ENCODE data around the gene KDM6B.

KDM6B gene

GRCh38 chr17:7820231-7820630 is 13.8 kb upstream of the KDM6B start:
- DNase-seq (ENCODE audit: low spot score) = no peak

DNA sequence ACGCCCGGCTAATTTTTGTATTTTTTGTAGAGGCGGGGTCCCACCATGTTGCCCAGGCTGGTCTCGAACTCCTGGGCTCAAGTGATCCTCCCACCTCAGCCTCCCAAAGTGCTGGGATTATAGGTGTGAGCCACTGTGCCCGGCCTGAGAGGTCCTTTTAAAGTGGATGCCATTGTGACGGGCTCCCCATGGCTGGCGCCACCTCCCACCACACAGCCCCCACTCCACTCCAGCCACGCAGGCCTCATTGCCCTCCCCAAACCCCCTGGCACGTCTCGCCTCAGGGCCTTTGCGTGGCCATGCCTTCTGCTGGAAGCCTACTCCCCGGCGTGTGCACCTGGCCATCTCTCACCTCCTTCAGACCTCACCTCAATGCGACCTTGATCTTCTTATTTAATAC is 11.9 kb upstream of the KDM6B start:
- DNase-seq (ENCODE audit: low spot score) = no peak

DNA sequence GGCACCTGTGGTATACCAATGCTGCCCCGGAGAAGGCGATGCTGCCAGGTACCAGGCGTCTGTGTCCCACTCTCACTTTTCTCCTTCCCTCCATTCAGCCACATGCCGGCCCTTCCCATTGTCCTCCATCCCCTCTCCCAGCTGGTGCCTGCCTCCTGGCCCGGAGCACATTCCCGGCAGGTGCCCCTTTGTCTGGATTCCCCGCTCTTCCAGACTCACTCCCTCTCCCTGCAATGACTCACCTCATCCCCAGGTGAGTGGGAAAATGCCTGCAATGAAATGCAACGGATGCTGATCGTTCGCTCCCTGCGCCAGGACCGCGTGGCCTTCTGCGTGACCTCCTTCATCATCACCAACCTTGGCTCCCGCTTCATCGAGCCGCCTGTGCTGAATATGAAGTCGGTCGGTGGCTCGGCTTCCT is 10.4 kb upstream of the KDM6B start:
- DNase-seq (ENCODE audit: low spot score) = no peak

DNA sequence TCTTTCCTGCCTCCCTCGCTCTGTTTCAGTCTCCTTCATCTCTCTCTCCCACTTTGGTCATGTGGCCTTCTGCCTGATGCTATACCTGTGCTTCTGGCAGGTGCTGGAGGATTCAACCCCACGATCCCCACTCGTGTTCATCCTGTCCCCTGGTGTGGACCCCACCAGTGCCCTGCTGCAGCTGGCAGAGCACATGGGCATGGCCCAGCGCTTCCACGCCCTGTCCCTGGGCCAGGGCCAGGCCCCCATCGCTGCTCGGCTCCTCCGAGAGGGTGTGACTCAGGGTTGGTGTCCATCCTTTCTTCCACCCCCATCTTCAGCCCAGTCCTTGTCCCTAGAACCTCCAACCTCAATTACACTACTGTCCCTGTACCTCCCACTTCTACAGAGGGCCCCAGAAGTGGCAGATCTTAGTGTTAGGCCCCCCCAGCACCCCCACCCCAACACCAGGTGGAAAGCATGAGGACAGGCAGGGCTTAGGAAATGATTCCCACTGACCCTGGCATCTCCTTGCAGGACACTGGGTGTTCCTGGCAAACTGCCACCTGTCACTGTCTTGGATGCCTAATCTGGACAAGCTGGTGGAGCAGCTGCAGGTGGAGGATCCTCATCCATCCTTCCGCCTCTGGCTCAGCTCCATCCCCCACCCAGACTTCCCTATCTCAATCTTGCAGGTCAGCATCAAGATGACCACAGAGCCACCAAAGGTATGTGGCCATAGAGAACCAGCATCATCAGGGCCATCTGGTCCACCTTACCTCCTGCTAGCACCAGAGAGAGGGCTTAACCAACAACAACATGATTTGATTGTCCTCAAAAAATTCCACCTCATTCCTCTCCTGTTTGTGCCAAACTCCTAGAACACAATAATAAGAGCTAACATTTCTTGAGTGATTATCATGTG is 9.7 kb upstream of the KDM6B start:
- DNase-seq (ENCODE audit: low spot score) = no peak

- no peak for DNase-seq (ENCODE audit: low spot score)
Observed at GRCh38 chr17:7825206-7825990, 8.6 kb upstream of the KDM6B start.

DNA sequence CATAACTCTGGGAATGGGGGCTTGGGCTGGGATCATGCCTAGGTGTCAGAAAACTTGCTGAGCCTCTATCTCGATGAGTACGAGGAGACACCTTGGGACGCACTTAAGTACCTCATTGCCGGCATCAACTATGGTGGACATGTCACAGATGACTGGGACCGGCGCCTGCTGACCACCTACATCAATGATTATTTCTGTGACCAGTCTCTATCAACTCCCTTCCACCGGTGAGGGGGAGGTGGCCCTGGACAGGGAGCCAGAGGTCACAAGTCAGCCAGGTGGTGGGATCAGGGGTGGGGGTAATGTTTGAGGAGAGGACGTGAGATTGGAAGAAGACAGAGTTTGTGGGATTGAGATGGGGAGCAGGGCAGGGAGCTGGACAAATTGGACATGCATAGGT is 3.4 kb upstream of the KDM6B start:
- no peak for DNase-seq (ENCODE audit: low spot score)

DNA sequence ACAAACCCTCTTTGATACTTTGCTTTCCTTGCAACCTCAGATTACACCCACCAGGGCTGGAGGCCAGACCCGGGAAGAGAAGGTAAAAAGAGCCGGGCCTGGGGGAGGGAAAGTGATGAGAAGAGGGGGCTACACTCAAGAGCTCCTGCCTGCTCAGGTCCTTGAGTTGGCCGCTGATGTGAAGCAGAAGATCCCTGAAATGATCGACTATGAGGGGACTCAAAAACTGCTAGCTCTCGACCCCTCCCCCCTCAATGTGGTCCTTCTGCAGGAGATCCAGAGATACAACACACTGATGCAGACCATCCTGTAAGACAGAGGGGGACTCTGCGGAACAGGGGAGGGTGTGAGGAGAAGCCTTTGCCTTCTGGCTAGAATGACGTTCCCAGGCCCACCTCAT is 2.8 kb upstream of the KDM6B start:
- no peak for DNase-seq (ENCODE audit: low spot score)

DNA sequence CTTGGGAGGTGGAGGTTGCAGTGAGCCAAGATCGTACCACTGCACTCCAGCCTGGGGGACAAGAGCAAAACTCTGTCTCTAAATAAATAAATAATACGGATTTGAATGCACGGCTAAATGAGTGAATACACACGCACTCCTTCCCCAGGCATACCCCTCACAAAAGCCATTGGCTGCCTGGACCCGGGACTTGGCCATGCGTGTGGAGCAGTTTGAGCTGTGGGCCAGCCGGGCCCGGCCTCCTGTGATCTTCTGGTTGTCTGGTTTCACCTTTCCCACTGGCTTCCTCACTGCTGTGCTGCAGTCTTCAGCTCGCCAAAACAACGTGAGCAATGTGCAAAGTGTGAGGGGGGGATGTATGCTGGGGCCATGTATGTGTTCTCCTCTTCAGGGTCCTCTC is 1.6 kb upstream of the KDM6B start:
- DNase-seq (ENCODE audit: low spot score) = no peak

DNA sequence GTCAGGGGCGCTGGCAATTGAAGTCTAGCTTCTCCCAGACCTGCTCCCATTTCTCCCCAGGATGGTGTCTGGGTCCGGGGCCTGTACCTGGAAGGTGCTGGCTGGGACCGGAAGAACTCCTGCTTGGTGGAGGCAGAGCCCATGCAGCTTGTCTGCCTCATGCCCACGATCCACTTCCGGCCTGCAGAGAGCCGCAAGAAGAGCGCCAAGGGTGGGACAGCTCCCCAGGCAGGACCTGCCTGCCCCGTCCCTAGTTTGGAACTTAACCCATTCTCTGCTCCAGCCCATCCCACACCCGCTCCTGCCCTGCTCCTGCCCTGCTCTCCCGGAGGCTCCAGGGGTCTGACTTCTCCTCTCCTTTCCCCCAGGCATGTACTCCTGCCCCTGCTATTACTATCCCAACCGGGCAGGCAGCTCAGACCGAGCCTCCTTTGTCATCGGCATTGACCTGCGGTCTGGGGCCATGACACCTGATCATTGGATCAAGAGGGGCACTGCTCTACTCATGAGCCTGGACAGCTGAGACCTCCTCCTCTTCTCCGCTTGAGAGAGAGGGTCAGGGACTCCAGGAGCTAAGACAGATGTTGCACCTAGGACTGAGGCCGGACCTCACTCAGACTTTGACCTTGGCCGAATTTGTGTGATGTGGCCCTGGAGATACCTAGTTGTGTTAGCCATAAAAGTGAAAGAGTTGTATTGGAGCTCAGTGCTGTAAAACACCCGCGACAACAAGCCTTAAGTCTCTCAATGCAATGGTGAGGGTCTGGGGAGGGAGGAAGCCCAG is 814 bp upstream of the KDM6B start:
- no peak for DNase-seq (ENCODE audit: low spot score)

DNA sequence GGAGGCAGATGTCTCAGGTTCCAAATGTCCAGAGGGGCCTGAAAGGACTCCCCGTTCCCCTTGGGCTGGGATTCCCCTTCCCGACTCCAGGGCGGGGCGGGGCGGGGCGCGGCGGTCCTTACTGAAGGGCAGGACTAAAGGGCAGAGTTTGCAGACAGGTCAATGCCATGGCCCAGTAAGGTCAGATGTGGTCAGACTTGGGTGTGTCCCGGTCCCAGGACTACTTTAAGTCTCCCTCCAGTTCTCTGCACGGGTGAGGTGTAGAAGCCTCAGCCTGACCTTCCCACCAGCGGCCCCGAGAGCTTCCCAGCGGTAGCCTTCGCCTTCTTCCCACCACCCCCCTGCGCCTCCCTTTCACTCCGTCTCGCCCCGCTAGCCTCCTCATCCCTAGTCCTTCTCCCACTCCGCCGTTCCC is 532 bp downstream of the KDM6B start:
- no peak for DNase-seq (ENCODE audit: low spot score)

DNA sequence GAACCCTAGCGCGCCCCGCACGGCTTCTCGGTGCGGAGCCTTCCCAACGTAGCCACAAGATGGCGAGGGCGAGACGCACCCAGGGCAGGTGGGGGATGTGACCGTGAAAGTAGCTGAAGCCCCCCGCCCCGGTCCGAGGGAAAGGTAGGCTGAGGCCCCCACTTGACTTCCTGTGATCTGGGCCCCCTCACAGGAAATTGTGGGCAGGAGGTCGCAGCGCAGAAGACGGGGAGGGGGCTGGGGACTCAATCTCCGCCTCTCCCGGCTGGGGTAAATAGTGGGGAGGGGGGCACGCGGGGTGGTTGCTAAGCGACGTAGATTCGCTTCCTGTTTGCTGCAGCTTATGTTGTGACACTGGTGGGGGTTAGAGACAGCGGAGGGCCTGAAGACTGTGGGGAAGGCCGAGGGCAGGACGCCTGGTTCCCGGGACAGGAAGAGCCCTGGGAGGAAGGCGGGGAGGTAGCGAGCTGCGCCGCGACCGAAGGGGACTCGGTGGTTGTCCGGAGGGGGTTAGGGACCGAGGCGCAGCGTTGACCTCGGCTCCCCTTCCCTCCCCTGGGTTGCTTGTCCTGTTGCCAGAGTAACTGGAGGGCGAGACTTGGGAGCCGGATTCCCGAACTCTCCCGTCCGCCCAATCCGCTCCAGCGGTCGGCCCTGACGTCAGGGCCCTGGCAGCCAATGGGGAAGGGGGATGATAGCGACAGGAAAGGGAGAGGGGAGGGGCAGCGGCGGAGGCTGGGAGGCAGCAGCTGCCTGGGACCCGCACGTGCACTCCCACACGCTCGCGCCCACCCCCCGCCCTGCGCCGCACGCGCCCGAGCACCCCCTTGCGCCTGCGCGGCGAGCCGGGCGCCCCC is 1.2 kb downstream of the KDM6B start:
- peak; percentile 94 for DNase-seq (ENCODE audit: low spot score)

GRCh38 chr17:7835814-7836595 is 2.0 kb downstream of the KDM6B start:
- no peak for DNase-seq (ENCODE audit: low spot score)

DNA sequence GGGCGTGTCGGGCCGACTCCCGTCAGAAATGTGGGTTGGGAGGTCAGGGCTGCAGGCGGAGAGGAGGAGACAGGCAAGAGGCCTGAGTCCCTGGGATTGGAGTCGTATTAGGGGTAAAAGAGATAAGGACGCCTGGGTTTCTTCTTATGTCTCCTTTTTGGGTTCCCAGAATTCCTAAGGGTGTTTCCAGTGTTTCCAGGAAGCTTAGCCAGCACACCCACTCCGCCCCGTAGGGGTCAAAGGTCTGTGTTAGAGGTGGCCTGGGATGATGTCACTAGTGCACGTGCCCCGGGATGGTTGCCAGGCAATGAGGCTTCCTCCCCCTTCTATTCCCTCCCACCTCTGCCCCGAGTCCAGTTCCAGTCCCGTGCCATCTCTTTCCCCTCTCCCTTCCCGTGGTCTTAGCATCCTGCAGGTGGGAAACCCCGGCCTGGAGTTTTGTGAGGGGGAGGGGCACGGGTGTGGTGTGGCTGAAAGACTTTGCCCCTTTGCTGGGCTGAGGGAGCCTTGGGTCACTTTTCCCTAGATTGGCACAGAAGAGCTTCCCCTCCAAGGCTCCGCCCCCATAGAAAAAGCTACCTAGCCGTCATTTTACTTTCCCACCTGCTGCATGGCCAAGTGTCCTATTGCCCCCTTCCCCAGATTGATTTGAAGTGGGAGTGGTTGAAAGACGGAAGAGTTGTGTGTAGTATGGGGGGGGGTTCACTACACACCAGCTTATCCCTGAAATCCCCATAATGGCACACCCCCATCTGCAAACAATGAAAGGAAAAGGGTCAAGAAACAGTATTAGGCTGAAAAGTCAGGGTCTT is 2.8 kb downstream of the KDM6B start:
- DNase-seq (ENCODE audit: low spot score) = peak; percentile 79

DNA sequence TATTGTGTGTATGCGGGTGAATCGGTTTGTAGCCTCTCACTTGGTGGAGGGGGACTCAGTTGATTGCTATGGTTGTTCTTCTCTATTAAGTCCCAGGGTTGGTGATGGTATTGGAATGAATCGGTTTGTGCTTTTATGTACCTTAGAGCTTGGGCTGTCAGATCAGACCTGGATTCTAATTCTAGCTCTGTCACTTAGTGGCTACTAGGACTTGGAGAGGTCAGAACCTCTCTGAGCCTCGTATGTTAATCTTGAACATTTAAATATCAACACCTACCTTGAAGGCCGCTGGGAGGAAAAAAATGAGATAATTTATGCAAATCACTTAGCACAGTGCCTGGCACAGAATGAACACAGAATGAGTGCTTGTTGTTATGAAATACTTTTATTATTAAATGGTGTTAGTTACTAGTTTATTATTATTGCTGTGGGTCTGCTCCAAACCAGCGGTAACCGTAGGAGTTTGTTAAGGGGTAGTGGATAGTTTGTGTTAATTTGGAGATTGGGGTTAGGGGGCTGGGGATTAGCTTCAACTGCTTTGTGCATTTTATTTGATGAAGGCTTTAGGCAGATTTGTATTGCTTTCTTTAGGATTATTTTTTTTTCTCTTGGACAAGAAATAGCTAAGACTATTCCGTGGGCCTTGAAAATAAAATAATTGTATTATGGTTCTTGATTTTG is 3.5 kb downstream of the KDM6B start:
- DNase-seq (ENCODE audit: low spot score) = no peak

GRCh38 chr17:7838090-7839075 is 4.4 kb downstream of the KDM6B start:
- DNase-seq (ENCODE audit: low spot score) = no peak

GRCh38 chr17:7839190-7839875 is 5.3 kb downstream of the KDM6B start:
- no peak for DNase-seq (ENCODE audit: low spot score)

DNA sequence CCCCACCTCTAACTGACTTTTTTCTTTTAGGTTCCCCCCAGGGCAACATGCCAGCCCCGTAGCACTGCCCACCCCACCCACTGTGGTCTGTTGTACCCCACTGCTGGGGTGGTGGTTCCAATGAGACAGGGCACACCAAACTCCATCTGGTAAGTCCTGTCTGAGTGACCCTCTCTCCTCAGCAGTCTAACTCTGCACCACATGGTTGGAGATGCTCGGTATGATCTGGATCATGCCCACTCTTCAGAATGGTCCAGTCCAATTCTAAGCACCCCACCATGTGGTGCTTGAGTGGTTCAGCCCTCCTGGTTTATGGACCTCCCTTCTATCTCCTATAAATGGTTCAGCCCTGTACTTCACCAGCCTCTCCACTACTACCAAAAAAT is 5.9 kb downstream of the KDM6B start:
- DNase-seq (ENCODE audit: low spot score) = no peak

All from activated CD4-positive, alpha-beta T cell treated with anti-CD3 and anti-CD28 coated beads, Interleukin-2, Interleukin-4, amounts not matched to agents 100 ng/mL and 50 ng/mL, durations not matched to agents 16 hours and 8 hours (primary cell).